IMR-90 (cell line): ENCODE data around the gene TARDBP. TPM values are rescaled to one million over a fixed set of nuclear protein-coding genes. Genes with fewer than 3 reads are reported as not detected.

ENCODE experiments used
- ATAC-seq: fragments of 200-7000 bp; cut with Tn5 transposase; 2 replicates; pipeline ENCODE4 v1.9.1; 2020; ENCODE audit warnings: low read depth, mild to moderate bottlenecking, moderate library complexity
- BruUV-seq: library from RNA; stranded (reverse); fragments of 400-500 nt; replicated peaks from 2 replicates; lab custom pipeline; 2021; lab: Mats Ljungman, UMichigan
- CTCF ChIA-PET: fragments of 300-600 bp; formaldehyde crosslinking; extraction: SDS; loops from one replicate; lab custom pipeline; 2021; ENCODE audit warnings: antibody characterized with exemption; lab: Yijun Ruan, JAX
- POLR2A ChIA-PET: fragments of 300-600 bp; sonication (Branson Sonifier 250); formaldehyde crosslinking; loops from one replicate; lab custom pipeline; 2022; ENCODE audit warnings: antibody characterized with exemption; ENCODE audit not compliant: unreplicated experiment; lab: Charles Lee
- DNase-seq: peaks from one replicate; pipeline ENCODE4 v3.0.0; 2013
- H2AFZ ChIP-seq: replicated peaks from 2 replicates; pipeline ENCODE3; 2013; ENCODE audit warnings: low read length, mild to moderate bottlenecking; ENCODE audit not compliant: poor library complexity
- H2AK5ac ChIP-seq: 2 replicates; pipeline ENCODE4 v1.6.1; 2013; ENCODE audit warnings: low read depth, low read length, inconsistent platforms
- H2AK9ac ChIP-seq: replicated peaks from 2 replicates; pipeline ENCODE3; 2013; ENCODE audit warnings: mild to moderate bottlenecking, low read depth, low read length, moderate library complexity; ENCODE audit not compliant: poor library complexity
- H2BK120ac ChIP-seq: 2 replicates; pipeline ENCODE4 v1.6.1; 2013; ENCODE audit warnings: low read depth, low read length, inconsistent platforms
- H2BK15ac ChIP-seq: 3 replicates; pipeline ENCODE4 v1.6.1; 2013; ENCODE audit warnings: low read depth, low read length, inconsistent platforms
- H2BK20ac ChIP-seq: 2 replicates; pipeline ENCODE4 v1.6.1; 2013; ENCODE audit warnings: low read depth, mild to moderate bottlenecking, inconsistent platforms, low read length, moderate library complexity
- H2BK5ac ChIP-seq: 2 replicates; pipeline ENCODE4 v1.6.1; 2013; ENCODE audit warnings: mild to moderate bottlenecking, low read depth, low read length, inconsistent platforms; ENCODE audit not compliant: poor library complexity, severe bottlenecking
- H3K14ac ChIP-seq: replicated peaks from 2 replicates; pipeline ENCODE4 v1.6.1; 2013; ENCODE audit warnings: low read depth, low read length, inconsistent platforms
- H3K18ac ChIP-seq: 2 replicates; pipeline ENCODE4 v1.6.1; 2013; ENCODE audit warnings: low read depth, low read length, control low read depth
- H3K23ac ChIP-seq: 2 replicates; pipeline ENCODE4 v1.6.1; 2013; ENCODE audit warnings: low read depth, low read length, inconsistent platforms
- H3K27ac ChIP-seq: 2 replicates; pipeline ENCODE4 v1.5.1; 2013; ENCODE audit warnings: mild to moderate bottlenecking, control low read depth, low read length; ENCODE audit not compliant: insufficient read depth
- H3K27me3 ChIP-seq: 2 replicates; pipeline ENCODE4 v1.6.1; 2013; ENCODE audit warnings: low read length; ENCODE audit not compliant: control insufficient read depth, insufficient read depth
- H3K36me3 ChIP-seq: 2 replicates; pipeline ENCODE4 v1.6.1; 2013; ENCODE audit warnings: low read length, mixed read lengths; ENCODE audit not compliant: control insufficient read depth, insufficient read depth
- H3K4ac ChIP-seq: 2 replicates; pipeline ENCODE4 v1.6.1; 2013; ENCODE audit warnings: low read depth, low read length, inconsistent platforms
- H3K4me1 ChIP-seq: 2 replicates; pipeline ENCODE4 v1.6.1; 2013; ENCODE audit warnings: low read length, mixed read lengths; ENCODE audit not compliant: control insufficient read depth, insufficient read depth
- H3K4me2 ChIP-seq: 2 replicates; pipeline ENCODE4 v1.6.1; 2013; ENCODE audit warnings: low read depth, mild to moderate bottlenecking, control low read depth, low read length, moderate library complexity
- H3K4me3 ChIP-seq: 2 replicates; pipeline ENCODE4 v1.5.1; 2013; ENCODE audit warnings: low read depth, mild to moderate bottlenecking, control low read depth, low read length, moderate library complexity; ENCODE audit not compliant: insufficient read depth
- H3K56ac ChIP-seq: 2 replicates; pipeline ENCODE4 v1.6.1; 2013; ENCODE audit warnings: low read length, inconsistent platforms; ENCODE audit not compliant: insufficient read depth; ENCODE audit errors: extremely low read depth
- H3K79me1 ChIP-seq, 2 experiments: 2 replicates each; pipeline ENCODE4 v1.6.1; 2013; ENCODE audit warnings: low read length in 2 of 2, inconsistent platforms in 1 of 2, low read depth in 1 of 2
- H3K9ac ChIP-seq: 2 replicates; pipeline ENCODE4 v1.6.1; 2013; ENCODE audit warnings: low read depth, low read length, control low read depth
- H3K9me1 ChIP-seq: 2 replicates; pipeline ENCODE4 v1.6.1; 2013; ENCODE audit warnings: low read length, inconsistent platforms; ENCODE audit not compliant: insufficient read depth
- H3K9me3 ChIP-seq: 2 replicates; pipeline ENCODE4 v1.6.1; 2013; ENCODE audit warnings: low read length; ENCODE audit not compliant: control insufficient read depth, insufficient read depth
- H4K20me1 ChIP-seq: 2 replicates; pipeline ENCODE4 v1.6.1; 2013; ENCODE audit warnings: low read length, inconsistent platforms; ENCODE audit not compliant: insufficient read depth
- H4K5ac ChIP-seq: 2 replicates; pipeline ENCODE4 v1.6.1; 2013; ENCODE audit warnings: mild to moderate bottlenecking, low read depth, low read length, control low read depth
- H4K8ac ChIP-seq, 2 experiments: 2 replicates each; pipeline ENCODE4 v1.6.1; 2013; ENCODE audit warnings: low read depth in 2 of 2, low read length in 2 of 2, control low read depth in 1 of 2, inconsistent platforms in 1 of 2
- H4K91ac ChIP-seq: 2 replicates; pipeline ENCODE4 v1.6.1; 2013; ENCODE audit warnings: low read depth, low read length, inconsistent platforms; ENCODE audit not compliant: insufficient read depth
- BHLHE40 ChIP-seq: fragments of 150-350 bp; IDR thresholded peaks from 2 replicates; pipeline ENCODE4 v1.6.1; 2016; ENCODE audit warnings: mild to moderate bottlenecking, low read depth, low read length
- CEBPB ChIP-seq: IDR thresholded peaks from 2 replicates; pipeline ENCODE4 v1.6.1; 2012; ENCODE audit warnings: low read depth, low read length, improper control_type of control experiment
- CHD1 ChIP-seq: IDR thresholded peaks from 2 replicates; pipeline ENCODE4 v1.6.1; 2012; ENCODE audit warnings: low read depth, low read length, improper control_type of control experiment
- FOS ChIP-seq: fragments of 150-350 bp; IDR thresholded peaks from 2 replicates; pipeline ENCODE4 v1.6.1; 2016; ENCODE audit warnings: low read depth, low read length
- MAFK ChIP-seq: IDR thresholded peaks from 2 replicates; pipeline ENCODE4 v1.6.1; 2012; ENCODE audit warnings: low read depth, low read length, improper control_type of control experiment
- MAZ ChIP-seq: IDR thresholded peaks from 2 replicates; pipeline ENCODE4 v1.6.1; 2012; ENCODE audit warnings: low read depth, mild to moderate bottlenecking, low read length, improper control_type of control experiment, moderate library complexity, borderline replicate concordance
- MXI1 ChIP-seq: IDR thresholded peaks from 2 replicates; pipeline ENCODE4 v1.6.1; 2012; ENCODE audit warnings: low read depth, mild to moderate bottlenecking, low read length, moderate library complexity, borderline replicate concordance
- NFE2L2 ChIP-seq: fragments of 150-350 bp; IDR thresholded peaks from 2 replicates; pipeline ENCODE4 v1.6.1; 2016; ENCODE audit warnings: low read depth, mild to moderate bottlenecking, low read length
- POLR2A ChIP-seq: IDR thresholded peaks from 2 replicates; pipeline ENCODE4 v1.6.1; 2012; ENCODE audit warnings: mild to moderate bottlenecking, low read depth, low read length
- RAD21 ChIP-seq: IDR thresholded peaks from 2 replicates; pipeline ENCODE4 v1.6.1; 2012; ENCODE audit warnings: low read length, improper control_type of control experiment
- RCOR1 ChIP-seq: IDR thresholded peaks from 2 replicates; pipeline ENCODE4 v1.6.1; 2012; ENCODE audit warnings: mild to moderate bottlenecking, low read length, improper control_type of control experiment; ENCODE audit not compliant: insufficient replicate concordance
- RFX5 ChIP-seq: IDR thresholded peaks from 2 replicates; pipeline ENCODE4 v1.8.0; 2012; ENCODE audit warnings: low read depth, mild to moderate bottlenecking, low read length, moderate library complexity
- SMC3 ChIP-seq: fragments of 150-350 bp; IDR thresholded peaks from 2 replicates; pipeline ENCODE4 v1.6.1; 2016; ENCODE audit warnings: low read depth, mild to moderate bottlenecking, antibody characterized with exemption, low read length, moderate library complexity
- USF2 ChIP-seq: fragments of 150-350 bp; IDR thresholded peaks from 2 replicates; pipeline ENCODE4 v1.6.1; 2017; ENCODE audit warnings: mild to moderate bottlenecking, antibody characterized with exemption, low read length, low read depth
- WGBS, 2 experiments: methylation state at CpG; one replicate each; pipeline versions ENCODE4 v1.1.5 to v1.1.7; 2013; ENCODE audit warnings: missing lambda C conversion rate in 2 of 2; ENCODE audit not compliant: insufficient read length in 1 of 2; ENCODE audit errors: extremely low coverage in 2 of 2; 5-methylcytosine and 5-hydroxymethylcytosine counted together
- dilution Hi-C: fragments of 300-500 bp; cut with HindIII; formaldehyde crosslinking; loops from one replicate; pipeline ENCODE4 v1.14.3; 2018; ENCODE audit warnings: low sequenced_read_pairs; ENCODE audit not compliant: unreplicated experiment
- in situ Hi-C: fragments of 300-500 bp; cut with MboI; formaldehyde crosslinking; loops from 3 replicates; pipeline ENCODE4 v1.14.3; 2019; ENCODE audit warnings: low sequenced_read_pairs, inconsistent platforms, mixed read lengths
- intact Hi-C: fragments of 100-400 bp; cut with micrococcal nuclease; formaldehyde crosslinking; loops from 2 replicates; pipeline ENCODE4 v1.10.0; 2022
- polyA plus RNA-seq, 3 experiments: library from polyadenylated mRNA; depleted of rRNA; stranded (reverse); fragments of >200 nt; gene quantifications; 2 replicates each; pipeline ENCODE4 v1.2.3, GENCODE V29; 2012; ENCODE audit warnings: low replicate concordance in 1 of 3
- total RNA-seq: library from RNA; depleted of rRNA; stranded (reverse); fragments of >200 nt; gene quantifications from 2 replicates; pipeline ENCODE4 v1.2.3, GENCODE V29; 2012
- TF ChIP-seq, protein P1 (sequence below): fragments of 150-350 bp; IDR thresholded peaks from 2 replicates; pipeline ENCODE4 v1.6.1; 2016; ENCODE audit warnings: low read depth, mild to moderate bottlenecking, low read length, moderate library complexity, borderline replicate concordance
- TF ChIP-seq, protein P2 (sequence below): conservative IDR thresholded peaks from 2 replicates; pipeline ENCODE4 v1.5.1; 2012; ENCODE audit warnings: mild to moderate bottlenecking, low read depth, low read length, improper control_type of control experiment

Gene TARDBP
- total and polyA plus RNA-seq, 2 of the 4 experiments (the other 2 are of a cell fraction), result 36.7 to 161 TPM

GRCh38 chr1:10967090-10967489 lies 45.4 kb upstream of the TARDBP start:
- Histone ChIP-seq H2AK9ac (no peak overlapping the region), H2BK20ac (no peak overlapping the region), H4K91ac (no peak overlapping the region), H2BK5ac (no peak overlapping the region), H2BK15ac (no peak overlapping the region), H3K9ac (no peak overlapping the region), H3K4me1 (0 out of 2 replicates have a peak, but pooled peaks cover 1% of the 10 kb centered on the region), H3K4me3 (no peak overlapping the region), H3K9me1 (no peaks in the 10 kb centered on the region), H3K36me3 (no peaks in the 10 kb centered on the region), H3K27me3 (peaks cover 34% of the 10 kb centered on the region), H4K20me1 (no peaks in the 10 kb centered on the region), H3K4ac (no peak overlapping the region), H3K56ac (no peak overlapping the region), H3K27ac (no peak overlapping the region), H3K9me3 (no peaks in the 10 kb centered on the region), H3K4me2 (no peak overlapping the region), H2AFZ (no peak overlapping the region), H2BK120ac (no peak overlapping the region), H3K18ac (no peak overlapping the region), H3K23ac (no peak overlapping the region), H3K14ac (no peak overlapping the region), H3K79me1 (no peaks in the 10 kb centered on the region), H4K8ac (no peak overlapping the region), H2AK5ac (no peak overlapping the region), H4K5ac (no peak overlapping the region)
- DNase-seq (no peak), ATAC-seq (no peak)
- in situ Hi-C loops, result no loop called here
- BruUV-seq, result no TSS peak
- WGBS, 2 experiments, result 60% methylated on average over 1 of the region's 3 CpGs; no CpG with 5 or more reads in 1 of the 2 experiments
- CTCF ChIA-PET, result no interaction called here
- dilution Hi-C loops, result no loop called here
- TF ChIP-seq BHLHE40 (no peak), SMC3 (no peak), RFX5 (no peak), RCOR1 (no peak), CEBPB (no peak), MXI1 (no peak), NFE2L2 (no peak), MAZ (no peak), FOS (no peak), USF2 (no peak), POLR2A (no peak), RAD21 (no peak), MAFK (no peak), CHD1 (no peak)
- TF ChIP-seq, protein P1, sequence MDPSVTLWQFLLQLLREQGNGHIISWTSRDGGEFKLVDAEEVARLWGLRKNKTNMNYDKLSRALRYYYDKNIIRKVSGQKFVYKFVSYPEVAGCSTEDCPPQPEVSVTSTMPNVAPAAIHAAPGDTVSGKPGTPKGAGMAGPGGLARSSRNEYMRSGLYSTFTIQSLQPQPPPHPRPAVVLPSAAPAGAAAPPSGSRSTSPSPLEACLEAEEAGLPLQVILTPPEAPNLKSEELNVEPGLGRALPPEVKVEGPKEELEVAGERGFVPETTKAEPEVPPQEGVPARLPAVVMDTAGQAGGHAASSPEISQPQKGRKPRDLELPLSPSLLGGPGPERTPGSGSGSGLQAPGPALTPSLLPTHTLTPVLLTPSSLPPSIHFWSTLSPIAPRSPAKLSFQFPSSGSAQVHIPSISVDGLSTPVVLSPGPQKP, result no peak
- TF ChIP-seq, protein P2, sequence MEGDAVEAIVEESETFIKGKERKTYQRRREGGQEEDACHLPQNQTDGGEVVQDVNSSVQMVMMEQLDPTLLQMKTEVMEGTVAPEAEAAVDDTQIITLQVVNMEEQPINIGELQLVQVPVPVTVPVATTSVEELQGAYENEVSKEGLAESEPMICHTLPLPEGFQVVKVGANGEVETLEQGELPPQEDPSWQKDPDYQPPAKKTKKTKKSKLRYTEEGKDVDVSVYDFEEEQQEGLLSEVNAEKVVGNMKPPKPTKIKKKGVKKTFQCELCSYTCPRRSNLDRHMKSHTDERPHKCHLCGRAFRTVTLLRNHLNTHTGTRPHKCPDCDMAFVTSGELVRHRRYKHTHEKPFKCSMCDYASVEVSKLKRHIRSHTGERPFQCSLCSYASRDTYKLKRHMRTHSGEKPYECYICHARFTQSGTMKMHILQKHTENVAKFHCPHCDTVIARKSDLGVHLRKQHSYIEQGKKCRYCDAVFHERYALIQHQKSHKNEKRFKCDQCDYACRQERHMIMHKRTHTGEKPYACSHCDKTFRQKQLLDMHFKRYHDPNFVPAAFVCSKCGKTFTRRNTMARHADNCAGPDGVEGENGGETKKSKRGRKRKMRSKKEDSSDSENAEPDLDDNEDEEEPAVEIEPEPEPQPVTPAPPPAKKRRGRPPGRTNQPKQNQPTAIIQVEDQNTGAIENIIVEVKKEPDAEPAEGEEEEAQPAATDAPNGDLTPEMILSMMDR, result no peak
- intact Hi-C loops, result no loop called here
- POLR2A ChIA-PET, result no interaction called here
